Effector CD8-positive, alpha-beta T cell (primary cell): ENCODE results near the gene NDP.
"Not testable (repeated sequence)": the region's sequence is repeated elsewhere in the genome, so short reads cannot be mapped to it uniquely, and the experiment has no call there.

Experiments used
- DNase-seq: peaks from one replicate; lab custom pipeline; 2025; lab: John Stamatoyannopoulos, UW

The NDP gene

DNA sequence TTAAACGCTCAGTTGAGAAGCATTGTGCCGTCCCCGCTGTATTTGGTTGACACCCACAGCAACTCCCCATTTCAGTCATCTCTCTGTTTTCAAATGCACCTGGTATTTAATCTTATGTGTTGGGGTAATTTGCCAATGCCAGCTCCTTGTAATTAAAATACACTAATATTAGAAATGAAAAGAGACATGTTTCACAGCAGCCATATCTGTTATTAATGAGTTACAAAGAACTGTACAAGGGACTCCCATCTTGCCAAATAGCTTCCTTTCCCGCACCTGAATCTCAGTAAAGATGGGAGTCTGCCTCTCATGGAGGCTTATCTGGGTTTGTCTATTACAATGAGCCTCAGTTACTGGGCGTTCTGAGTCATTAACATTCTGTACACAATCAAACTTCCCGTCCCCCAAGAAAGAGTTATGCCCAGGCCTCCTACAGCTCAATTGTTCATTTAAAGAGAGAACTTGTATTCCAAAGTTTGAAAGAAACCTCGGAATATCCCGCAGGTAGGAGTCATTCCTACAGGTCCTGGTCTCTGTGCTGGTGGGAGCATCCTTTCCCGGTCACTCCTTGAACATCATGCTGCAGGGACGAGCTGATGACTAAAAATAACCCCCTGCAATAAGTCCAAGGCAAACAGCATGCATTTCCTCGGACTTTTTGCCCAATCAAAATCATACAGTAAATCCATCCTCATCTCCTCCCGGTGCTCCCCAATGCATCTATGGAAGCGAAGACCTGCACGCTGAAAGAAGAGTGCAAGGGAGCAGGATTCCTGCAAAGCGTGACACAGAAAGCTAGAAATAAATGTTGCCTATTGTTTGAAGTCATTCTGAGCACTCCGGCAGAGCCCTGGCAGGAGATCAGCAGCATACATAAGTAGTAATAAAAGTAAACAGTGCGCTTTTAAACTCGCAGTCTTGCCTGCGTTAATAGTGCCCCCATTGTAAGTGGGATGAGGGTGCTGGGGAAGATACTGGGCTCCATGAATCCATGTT lies 926 bp downstream of the NDP start:
- no peak for DNase-seq

DNA sequence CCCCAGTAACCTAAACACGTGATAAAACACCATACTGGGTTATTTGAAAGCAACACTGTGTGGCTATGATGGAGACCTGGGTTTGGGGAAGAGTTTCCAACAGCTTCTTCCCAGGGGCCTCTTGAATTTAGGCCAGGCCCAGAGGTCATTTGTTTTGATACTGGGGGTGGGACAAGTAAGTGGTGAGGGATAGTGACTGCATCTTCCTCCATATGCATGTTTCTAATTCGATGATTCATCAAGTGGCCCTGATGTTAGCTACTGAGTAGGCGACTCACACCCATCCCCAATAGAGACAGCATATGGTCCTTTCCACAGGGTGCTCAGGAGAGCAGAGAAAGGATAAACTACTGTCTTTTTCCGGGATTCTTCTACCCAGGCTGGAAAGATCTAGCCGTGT lies 2.7 kb downstream of the NDP start:
- no peak for DNase-seq

DNA sequence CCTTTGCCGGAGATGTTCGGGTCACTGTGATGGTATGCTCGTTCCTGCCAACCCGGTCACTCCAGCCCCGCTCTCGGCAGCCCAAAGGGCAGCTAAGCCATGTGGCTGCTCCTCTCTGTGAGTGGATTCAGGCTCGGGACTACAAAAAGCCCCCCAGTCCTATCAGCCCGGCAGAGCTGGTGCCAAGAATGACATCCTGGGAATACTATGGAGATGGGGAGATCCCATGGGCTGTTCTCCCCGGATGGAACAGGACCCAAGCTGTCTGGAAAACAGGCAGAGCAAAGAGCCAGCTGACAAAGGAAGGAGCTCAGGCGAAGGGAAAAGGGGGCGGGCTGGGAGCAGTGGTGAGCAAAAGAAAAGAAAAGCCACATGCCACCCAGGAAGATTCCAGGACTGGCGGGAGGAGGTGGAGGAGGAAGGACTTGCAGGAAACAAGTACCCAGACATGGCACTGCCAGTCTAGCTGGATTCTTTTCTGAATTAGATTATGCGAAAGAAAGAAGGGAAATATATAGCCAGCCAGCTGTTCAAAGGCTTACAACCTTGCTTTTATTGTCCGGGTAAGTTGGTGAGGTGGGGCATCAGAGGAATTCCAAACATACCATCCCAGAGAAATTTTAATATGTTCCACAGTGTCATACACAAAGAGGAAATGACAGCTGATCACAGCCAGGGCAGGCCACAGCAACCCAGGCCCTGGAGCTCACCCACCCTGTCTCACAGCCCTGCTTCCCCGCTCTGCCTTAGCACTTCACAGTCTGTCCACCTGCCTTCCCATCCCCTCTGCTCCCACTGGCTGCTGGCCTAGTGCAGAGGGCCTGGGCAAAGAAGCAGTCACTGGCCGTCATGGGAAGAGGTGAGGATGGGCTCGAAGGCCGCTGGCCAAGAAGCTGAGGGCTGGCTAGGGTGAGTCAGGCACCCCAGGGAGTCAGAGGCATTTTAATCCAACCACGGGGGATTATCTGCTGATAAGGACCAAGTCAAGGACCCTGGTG lies 3.4 kb downstream of the NDP start:
- DNase-seq, result no peak

DNA sequence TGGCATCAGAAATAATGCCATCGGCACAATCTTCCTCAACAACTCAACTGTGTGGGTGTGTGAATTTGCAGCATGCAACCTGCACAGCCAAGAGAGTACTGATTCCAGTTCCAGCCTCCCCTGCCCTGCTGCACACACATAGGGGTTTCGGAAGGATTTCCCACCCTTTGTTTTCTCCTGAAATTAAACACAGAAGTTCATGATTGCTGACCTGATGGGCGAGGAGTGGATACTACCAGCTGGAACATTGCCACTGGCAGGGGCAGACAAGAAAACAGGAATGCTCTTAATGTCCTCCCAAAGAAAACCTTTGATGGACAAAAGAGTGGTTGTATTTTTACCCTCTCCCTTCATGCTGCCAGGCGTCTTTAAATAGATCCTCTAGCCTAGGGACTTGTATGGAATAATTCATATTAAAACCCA lies 4.8 kb downstream of the NDP start:
- DNase-seq, result no peak

DNA sequence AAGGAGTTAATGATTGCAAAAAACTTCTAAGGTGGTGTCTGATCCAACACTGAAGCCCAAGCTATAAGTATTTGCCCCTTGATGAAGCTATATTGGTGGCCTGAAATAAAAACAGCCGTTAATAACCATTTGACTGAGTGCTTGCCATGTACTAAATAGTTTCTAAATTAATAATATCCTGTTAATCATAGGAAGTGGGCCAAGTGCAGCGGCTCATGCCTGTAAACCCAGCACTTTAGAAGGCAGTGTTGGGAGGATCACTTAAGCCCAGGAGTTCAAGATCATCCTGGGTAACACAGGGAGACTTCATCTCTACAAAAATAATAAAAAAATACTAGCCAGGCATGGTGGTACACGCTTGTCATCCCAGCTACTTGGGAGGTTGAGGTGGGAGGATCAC lies 8.3 kb downstream of the NDP start:
- DNase-seq, result no peak

DNA sequence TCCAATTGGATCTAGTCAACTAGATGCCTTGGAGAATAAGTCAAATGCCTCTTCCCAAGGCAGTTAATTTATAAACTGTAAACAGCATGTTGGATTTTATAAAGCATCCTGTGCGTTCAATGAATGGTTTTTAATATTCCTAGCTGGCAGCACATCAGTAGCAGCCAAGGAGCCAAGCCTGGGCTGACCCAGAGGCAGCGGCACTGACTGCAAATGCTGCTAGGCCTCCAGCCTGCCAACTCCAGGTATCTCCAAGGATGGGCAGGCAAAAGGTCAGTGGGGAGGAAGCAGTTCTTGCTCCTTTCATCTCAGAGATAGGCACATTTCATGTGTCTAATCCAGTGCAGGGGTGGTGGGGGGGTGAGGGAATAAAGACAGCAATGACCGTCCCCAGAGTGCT lies 9.5 kb downstream of the NDP start:
- no peak for DNase-seq

DNA sequence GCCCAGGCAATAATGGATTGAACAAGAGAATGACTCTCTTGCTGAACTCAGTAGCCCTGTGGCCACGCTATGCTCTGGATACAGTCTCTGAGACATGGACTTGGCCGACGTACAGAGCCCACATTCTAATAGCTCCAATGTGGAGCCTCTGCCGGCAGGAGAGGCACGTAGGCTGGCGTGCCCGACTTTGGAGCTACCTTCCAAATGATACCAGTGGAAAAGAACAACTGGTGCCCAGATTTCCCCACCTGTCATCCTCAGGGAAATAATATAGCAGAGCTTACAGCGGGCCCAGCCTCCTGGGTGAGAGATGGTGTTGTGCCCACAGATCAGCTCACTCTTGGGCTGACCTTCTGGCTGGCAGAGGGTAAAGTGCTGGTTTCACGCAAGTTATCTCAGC lies 10.6 kb downstream of the NDP start:
- DNase-seq, result no peak

DNA sequence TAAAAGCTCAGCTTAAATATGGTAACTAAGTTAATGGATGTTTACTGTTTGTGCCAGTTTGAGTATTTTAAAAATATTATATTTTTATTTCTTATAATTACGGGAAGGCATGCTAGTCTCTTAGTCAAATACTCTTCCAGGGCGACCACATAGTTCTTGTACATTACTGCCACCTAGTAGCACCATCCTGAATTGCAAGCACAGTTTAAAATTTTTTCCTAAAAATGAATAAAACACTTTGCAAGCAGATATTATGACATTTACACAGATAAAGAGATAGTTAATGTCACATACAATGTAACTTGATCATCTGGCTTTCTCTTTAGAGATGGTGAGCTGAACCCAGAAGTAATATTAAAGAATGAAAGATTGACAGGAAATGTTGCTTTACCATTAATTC lies 11.5 kb downstream of the NDP start:
- no peak for DNase-seq

DNA sequence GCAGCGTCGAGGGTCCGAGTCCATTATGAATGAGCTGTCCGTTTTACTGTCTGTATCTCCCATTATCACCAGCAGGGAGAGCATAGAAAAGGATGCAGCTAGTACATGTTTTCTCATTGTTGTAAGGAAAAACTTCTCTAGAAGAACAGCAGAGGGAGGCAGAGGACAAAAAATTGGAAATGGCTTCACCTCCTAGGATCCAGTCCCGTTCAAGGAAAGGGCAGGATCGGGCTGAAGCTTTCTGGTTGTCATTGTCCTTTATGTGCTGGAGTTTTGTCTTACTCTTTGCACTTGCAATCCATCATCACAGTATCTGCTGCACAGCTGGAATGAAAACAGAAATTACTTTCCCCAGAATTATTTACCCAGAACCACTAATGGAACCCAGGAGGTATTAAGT lies 14.7 kb downstream of the NDP start:
- peak; percentile 1 for DNase-seq

DNA sequence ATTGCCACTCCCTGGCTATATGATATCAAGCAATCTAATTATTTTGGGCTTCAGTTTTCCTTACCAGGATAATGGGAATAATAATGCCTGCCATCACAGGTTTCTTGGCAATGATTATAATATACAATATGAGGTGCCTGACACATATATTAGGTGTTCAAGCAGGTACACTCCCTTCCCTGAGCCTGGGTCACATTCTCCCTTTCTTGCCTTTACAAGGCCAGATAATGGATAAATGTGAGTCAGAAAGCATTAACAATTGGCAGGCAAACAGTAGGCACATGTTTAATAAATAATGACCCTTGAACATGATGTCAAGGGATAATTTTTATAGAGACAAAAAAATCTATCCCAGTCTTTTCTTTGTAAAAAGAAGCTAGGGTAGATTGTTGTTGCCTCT lies 17.2 kb downstream of the NDP start:
- DNase-seq, result no peak

DNA sequence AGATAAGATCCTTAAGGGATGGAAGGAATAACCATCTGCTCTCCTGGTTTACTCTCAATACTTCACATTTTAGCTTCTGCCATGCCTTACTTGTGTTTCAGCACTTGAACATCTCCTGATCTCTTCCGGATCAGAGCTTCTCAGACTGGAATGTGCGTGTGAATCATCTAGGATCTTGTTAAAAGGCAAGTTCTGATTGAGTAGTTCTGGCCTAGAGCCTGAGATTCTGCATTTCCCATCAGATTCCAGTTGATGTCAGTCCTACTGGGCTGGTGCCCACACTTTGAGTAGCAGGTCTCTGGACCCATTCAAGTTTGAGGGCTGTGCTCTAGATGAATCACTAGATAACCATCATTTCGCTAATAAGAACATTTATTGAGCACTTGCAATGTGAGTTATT lies 20.0 kb downstream of the NDP start:
- no peak for DNase-seq

DNA sequence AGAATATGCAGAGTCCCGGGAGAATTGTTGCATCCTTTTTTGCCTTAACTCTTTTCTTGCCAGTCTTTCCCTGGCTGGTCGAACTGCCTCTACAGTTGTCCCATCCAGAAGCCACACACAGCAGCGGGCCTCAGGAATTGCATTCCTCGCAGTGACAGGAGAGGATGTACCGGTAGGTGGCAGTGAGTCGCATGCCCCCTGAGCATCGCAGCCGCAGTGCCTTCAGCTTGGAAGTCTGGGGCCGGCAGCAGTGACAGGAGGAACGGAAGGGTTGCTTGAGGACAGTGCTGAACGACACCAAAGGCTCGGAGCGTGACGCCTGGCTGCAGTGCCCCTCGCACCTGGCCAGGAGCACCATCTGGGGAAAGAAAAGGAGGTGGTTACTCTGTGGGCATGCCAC lies 23.5 kb downstream of the NDP start:
- DNase-seq, result no peak

DNA sequence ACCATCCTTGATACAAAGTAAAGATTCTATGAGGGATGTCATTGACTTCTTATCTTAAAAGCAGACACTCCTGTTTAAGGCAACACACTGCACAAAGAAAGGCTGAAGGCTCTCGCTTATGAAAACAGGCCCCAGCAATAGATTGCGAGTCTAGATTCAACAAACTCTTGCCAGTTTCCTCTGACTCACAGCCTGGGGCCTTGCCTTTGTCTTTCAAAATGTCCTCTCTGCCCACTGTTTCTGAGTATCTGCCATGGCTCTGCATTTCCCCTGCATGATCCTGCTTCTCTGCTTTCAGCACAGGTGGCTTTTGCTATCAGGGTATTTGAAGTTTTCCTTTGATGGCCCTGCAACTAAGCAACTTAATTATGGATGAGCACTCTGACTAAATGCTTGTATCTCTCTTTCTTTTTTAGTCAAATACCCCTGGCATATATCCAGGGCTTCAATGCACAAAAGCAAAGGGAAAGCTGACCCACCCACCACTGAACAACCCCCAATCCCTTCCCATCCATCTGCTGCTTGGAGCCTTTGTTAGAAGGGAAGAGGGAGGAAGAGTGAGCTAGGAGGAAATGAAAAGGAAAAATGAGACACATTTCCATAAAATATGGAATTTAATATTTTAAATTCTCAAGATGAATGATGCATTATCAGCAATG lies 32.2 kb downstream of the NDP start:
- no peak for DNase-seq

DNA sequence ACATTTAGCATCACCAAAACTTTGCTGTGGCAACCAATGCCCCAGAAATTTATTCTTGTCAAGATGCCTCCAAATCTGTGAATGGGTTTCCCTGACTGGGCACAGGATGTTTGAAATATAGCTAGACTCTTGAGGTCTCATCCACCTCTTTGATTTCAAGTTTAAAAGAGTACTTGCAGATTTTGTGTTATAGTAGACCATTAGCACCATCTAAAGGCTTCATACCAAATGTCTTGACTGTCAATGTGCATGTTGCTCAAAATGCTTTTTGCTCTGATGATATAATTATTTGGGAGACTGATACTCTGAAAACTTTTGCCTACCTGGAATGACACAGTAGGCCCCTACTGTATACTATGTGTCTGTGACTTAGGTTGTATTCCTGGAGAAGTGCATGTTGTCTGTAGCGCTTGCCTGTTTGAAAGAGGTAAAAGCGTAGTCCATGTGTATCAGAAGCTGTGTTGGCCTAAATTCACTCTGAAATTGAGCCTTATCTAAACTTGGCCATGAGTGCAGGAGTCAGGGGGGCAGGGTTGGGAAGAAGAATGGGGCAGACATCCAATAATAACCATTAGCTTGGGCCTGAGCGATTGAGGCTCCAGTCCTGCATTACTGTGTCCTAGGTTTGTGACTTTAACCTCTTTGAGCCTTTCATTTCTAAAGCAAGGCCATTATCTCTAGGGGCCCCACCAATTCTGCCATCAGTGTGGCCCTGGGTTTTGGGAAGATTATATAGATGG lies 33.8 kb downstream of the NDP start:
- DNase-seq, result no peak

DNA sequence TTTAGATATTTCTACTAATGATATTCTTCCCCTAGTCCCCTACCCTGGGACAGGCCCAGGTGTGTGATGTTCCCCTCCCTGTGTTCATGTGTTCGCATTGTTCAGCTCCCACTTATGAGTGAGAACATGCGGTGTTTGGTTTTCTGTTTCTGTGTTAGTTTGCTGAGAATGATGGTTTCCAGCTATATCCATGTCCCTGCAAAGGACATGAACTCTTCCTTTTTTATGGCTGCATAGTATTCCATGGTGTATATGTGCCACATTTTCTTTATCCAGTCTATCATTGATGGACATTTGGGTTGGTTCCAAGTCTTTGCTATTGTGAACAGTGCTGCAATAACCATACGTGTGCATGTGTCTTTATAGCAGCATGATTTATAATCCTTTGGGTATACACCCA lies 51.2 kb downstream of the NDP start:
- DNase-seq, result not testable (repeated sequence)

DNA sequence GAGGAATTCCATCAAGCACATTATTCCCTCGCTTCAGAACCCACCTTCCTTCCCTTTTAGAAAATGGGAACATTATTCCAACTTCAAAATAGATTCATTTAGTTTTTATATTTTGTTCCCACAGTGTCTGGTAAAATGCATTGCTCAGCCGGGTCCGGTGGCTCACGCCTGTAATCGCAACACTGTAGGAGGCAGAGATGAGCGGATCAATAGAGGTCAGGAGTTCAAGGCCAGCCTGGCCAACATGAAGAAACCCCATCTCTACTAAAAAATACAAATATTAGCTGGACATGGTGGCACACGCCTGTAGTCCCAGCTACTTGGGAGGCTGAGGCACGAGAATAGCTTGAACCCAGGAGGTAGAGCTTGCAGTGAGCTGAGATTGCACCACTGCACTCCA lies 62.4 kb downstream of the NDP start:
- DNase-seq, result not testable (repeated sequence)

DNA sequence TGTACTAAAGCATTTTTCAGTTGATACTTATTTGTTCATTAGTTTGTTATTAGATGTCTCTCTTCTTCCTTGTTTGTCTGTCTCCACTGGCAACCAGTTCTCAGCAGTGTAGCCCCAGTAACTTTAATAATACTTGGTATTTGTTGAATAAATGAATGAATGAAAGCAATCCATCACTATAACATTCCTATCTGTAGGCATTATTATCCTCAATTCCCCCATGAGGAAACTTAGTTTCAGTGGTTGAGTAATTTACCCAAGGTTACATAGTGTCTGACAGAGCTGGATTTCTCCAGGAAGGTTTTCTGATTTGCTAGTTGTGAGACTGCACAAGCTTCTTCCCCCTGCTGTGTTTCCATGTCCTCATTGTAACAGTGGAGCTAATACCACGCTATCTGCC lies 63.2 kb downstream of the NDP start:
- no peak for DNase-seq

DNA sequence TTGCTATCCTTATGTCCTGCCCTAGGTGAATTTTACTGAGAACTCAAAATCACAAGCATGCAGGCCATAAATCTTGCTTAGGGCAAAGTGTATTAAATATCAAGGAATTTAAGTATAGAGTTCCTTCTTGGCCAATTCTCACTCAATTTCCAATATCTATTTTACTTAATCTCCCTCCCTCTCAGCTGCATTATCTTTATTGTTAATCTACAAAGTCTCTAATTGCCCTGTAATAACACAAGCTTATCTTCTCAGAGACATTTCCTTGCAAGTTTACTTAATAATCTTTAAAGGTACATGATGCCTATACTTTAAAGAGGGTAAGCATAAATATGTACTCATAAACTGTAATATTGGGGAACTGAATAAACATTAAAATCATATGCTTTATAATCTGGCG lies 64.0 kb downstream of the NDP start:
- no peak for DNase-seq

DNA sequence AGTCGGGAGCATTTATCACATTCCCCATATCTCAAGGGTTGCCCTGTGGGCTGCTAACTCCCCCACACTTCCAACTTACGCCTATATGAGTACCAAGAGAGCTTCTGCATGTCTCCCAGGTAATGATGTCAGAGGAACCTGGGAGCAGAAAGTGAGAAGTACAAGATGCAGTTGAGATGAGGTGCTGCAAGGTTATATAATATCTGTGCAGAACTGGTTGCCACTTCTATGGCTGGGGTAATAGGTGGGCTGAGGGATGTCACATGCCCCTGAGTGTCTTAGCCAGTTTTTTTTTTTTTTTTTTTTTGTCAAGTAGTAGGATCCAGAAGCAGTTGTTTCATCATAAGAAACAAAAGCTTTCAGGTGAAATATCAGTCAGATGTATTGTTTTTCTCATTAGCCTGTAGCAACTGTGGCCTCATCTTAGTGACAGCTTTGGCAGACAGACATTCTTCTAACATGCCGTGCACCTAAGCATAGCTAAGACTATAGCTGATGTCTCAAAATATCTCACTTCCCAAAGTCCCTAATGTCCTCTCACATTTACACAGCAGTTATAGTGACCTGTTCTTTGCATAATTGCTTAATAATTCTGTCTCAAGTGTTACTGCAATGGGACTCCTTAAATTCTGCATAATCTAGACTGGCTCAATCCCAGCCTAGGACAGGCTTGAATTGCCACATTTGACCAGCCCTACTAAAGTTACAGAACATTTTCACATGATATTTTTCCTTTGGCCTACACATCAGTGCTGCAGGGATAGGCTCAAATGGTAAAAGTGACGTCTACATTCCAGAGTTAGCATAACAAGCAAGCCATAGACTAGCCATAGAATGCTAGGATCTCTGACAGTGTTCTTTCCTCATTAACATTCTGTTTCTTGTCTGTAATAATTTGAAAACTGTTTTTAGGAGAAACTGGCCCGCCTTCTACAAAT lies 73.0 kb downstream of the NDP start:
- no peak for DNase-seq
